Activated effector memory CD4-positive, alpha-beta T cell treated with anti-CD3 and anti-CD28 coated beads, Interleukin-2, amount 50 U/mL, for 16 hours (primary cell): ENCODE measurements around the gene LMLN.
"Not testable (repeated sequence)": the region's sequence is repeated elsewhere in the genome, so short reads cannot be mapped to it uniquely, and the experiment has no call there.

ENCODE experiments used
- DNase-seq: peaks from one replicate; pipeline ENCODE4 v3.0.0-alpha.2; 2020

Gene LMLN

GRCh38 chr3:198027799-198028390 is 67.9 kb downstream of the LMLN start:
- no peak for DNase-seq

GRCh38 chr3:198028718-198029117 is 68.7 kb downstream of the LMLN start:
- no peak for DNase-seq

GRCh38 chr3:198030125-198030524 is 70.1 kb downstream of the LMLN start:
- no peak for DNase-seq

GRCh38 chr3:198030726-198031125 is 70.7 kb downstream of the LMLN start:
- DNase-seq: no peak

- no peak for DNase-seq
These were observed 72.3 kb downstream of the LMLN start for GRCh38 chr3:198032039-198032936.

- no peak for DNase-seq
These were observed 83.1 kb downstream of the LMLN start for GRCh38 chr3:198043119-198043518.

GRCh38 chr3:198046120-198046857 is 86.3 kb downstream of the LMLN start:
- DNase-seq: no peak

GRCh38 chr3:198048445-198048844 is 88.4 kb downstream of the LMLN start:
- DNase-seq: no peak

- DNase-seq: no peak
These were observed 91.8 kb downstream of the LMLN start for GRCh38 chr3:198051836-198052235.

GRCh38 chr3:198053462-198053861 is 93.4 kb downstream of the LMLN start:
- DNase-seq: not testable (repeated sequence)

- no peak for DNase-seq
These were observed 101.4 kb downstream of the LMLN start for GRCh38 chr3:198061119-198062067.

- DNase-seq: no peak
These were observed 102.0 kb downstream of the LMLN start for GRCh38 chr3:198062068-198062465.

GRCh38 chr3:198064420-198064819 is 104.4 kb downstream of the LMLN start:
- DNase-seq: no peak

GRCh38 chr3:198065897-198066296 is 105.9 kb downstream of the LMLN start:
- no peak for DNase-seq

GRCh38 chr3:198067416-198067815 is 107.4 kb downstream of the LMLN start:
- no peak for DNase-seq

GRCh38 chr3:198070871-198071270 is 110.9 kb downstream of the LMLN start:
- no peak for DNase-seq

GRCh38 chr3:198071602-198072287 is 111.7 kb downstream of the LMLN start:
- DNase-seq: peak; percentile 73

- DNase-seq: no peak
These were observed 116.8 kb downstream of the LMLN start for GRCh38 chr3:198076722-198077308.

GRCh38 chr3:198079771-198080520 is 119.9 kb downstream of the LMLN start:
- peak; percentile 79 for DNase-seq

- DNase-seq: peak; percentile 89
These were observed 120.7 kb downstream of the LMLN start for GRCh38 chr3:198080521-198081384.
